Measurements from ENCODE around the gene APMAP. TPM values are rescaled to one million over a fixed set of nuclear protein-coding genes. Genes with fewer than 3 reads are reported as not detected.

APMAP gene
- total and polyA plus RNA-seq, 4 donors: 40.8 to 87.0 (median 62.9) TPM

DNA sequence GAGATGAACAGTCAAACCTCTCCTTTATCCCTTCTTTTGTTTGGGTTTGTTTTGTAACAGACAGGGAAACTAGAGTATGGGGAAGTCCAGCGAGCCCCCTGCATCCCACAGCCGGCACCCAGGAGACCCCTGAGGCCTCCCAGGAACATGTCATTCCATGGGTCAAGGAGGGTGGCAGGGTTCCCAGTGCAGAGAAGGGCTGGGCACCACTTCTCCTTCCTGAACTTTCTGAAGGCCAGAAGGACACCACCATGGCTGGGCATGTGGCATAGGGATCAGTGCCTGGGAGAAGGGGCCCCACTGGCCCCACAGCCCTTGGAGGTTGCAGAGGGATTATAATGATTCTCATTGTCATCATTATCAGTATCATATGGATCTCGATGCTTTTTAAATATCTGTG lies 57.4 kb downstream of the APMAP start:
- Histone ChIP-seq H3K9ac (ENCODE audit: insufficient read depth in 1 of 2, low read length in 2 of 2) (no peak overlapping the region), H3K27ac (ENCODE audit: low read depth in 1 of 2, low read length in 1 of 2) (no peak overlapping the region), H3K4me3 (no peak overlapping the region), H3K4me1 (ENCODE audit: control insufficient read depth in 5 of 5, insufficient read depth in 5 of 5, low read length in 5 of 5) (peaks cover 0 to 4% (median 0%) of the 10 kb centered on the region in 5 donors), H3K36me3 (ENCODE audit: control insufficient read depth in 4 of 4, insufficient read depth in 4 of 4, low read length in 4 of 4) (no peaks in the 10 kb centered on the region), H3K9me3 (ENCODE audit: control insufficient read depth in 4 of 4, insufficient read depth in 3 of 4, low read length in 3 of 4) (peaks cover 0 to 8% (median 0%) of the 10 kb centered on the region in 4 donors), H3K27me3 (ENCODE audit: control insufficient read depth in 3 of 3, insufficient read depth in 3 of 3, low read length in 2 of 3) (no peaks in the 10 kb centered on the region)
- ATAC-seq (ENCODE audit: insufficient read depth, low FRiP score) (no peak), DNase-seq (no peak)
- TF ChIP-seq, protein P1, sequence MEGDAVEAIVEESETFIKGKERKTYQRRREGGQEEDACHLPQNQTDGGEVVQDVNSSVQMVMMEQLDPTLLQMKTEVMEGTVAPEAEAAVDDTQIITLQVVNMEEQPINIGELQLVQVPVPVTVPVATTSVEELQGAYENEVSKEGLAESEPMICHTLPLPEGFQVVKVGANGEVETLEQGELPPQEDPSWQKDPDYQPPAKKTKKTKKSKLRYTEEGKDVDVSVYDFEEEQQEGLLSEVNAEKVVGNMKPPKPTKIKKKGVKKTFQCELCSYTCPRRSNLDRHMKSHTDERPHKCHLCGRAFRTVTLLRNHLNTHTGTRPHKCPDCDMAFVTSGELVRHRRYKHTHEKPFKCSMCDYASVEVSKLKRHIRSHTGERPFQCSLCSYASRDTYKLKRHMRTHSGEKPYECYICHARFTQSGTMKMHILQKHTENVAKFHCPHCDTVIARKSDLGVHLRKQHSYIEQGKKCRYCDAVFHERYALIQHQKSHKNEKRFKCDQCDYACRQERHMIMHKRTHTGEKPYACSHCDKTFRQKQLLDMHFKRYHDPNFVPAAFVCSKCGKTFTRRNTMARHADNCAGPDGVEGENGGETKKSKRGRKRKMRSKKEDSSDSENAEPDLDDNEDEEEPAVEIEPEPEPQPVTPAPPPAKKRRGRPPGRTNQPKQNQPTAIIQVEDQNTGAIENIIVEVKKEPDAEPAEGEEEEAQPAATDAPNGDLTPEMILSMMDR (IDR thresholded peaks at IDR 0.05; ENCODE audit: control extremely low read depth, extremely low read depth): no peak
- 79 to 88% methylated on average over 3 of the region's 3 CpGs for WGBS, 2 donors

DNA sequence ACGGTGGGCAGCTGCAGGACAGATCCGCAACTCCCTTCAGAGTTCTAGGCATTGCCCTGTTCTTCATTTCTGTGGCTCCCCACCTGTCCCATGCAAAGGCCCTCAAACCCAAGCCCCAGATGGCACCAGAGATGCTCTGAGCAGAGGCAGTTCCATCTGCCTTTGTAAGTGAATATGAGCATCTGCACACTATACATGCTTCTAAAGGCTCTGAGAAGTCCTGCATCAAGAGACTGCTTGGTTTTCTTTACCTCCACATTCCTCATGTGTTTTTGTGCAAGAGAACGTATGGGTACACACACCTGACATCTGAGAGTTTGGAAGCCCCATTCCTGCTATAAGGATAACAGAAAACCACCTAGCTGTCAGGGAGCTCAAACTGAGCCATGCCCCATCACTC lies 57.8 kb downstream of the APMAP start:
- WGBS, 2 donors: 84 to 85% methylated on average over 3 of the region's 3 CpGs
- no peaks in the 10 kb centered on the region for H3K27me3 ChIP-seq (ENCODE audit: control insufficient read depth in 3 of 3, insufficient read depth in 3 of 3, low read length in 2 of 3)
- no peak for ATAC-seq (ENCODE audit: insufficient read depth, low FRiP score)
- TF ChIP-seq, protein P1 (IDR thresholded peaks at IDR 0.05; ENCODE audit: control extremely low read depth, extremely low read depth): no peak
- no peak overlapping the region for H3K9ac ChIP-seq (ENCODE audit: insufficient read depth in 1 of 2, low read length in 2 of 2)
- H3K4me1 ChIP-seq (ENCODE audit: control insufficient read depth in 5 of 5, insufficient read depth in 5 of 5, low read length in 5 of 5): peaks cover 0 to 4% (median 0%) of the 10 kb centered on the region in 5 donors
- peaks cover 0 to 8% (median 0%) of the 10 kb centered on the region in 4 donors for H3K9me3 ChIP-seq (ENCODE audit: control insufficient read depth in 4 of 4, insufficient read depth in 3 of 4, low read length in 3 of 4)
- H3K36me3 ChIP-seq (ENCODE audit: control insufficient read depth in 4 of 4, insufficient read depth in 4 of 4, low read length in 4 of 4): no peaks in the 10 kb centered on the region
- no peak for DNase-seq
- no peak overlapping the region for H3K27ac ChIP-seq (ENCODE audit: low read depth in 1 of 2, low read length in 1 of 2)
- H3K4me3 ChIP-seq: no peak overlapping the region

DNA sequence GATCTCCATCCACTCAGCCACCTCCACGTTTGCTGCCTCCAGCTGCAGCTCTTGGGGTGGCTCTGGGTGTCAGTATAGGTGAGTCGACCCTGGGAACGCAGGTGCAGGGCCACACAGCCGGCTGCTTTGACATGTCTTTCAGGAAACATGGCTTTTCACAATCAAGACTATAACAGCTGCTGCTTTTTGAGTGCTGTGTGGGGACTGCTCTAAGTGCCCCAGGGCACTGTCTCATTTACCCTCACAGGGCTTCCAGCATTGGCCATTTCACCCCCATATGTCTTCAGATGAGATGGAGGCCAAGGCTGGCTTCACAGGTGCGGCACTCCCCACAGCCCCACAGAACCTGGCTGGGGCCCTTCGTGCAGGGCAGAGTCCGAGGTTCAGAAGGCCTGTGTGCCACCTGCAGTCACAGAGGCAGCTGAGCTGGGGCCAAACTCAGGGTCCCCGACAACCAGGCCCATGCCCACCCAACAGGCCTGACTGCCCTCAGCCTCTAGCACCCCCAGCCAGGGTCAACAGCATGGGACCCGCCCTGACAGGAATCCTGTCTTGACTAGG lies 58.4 kb downstream of the APMAP start:
- DNase-seq: no peak
- TF ChIP-seq, protein P1 (IDR thresholded peaks at IDR 0.05; ENCODE audit: control extremely low read depth, extremely low read depth): no peak
- Histone ChIP-seq H3K36me3 (ENCODE audit: control insufficient read depth in 4 of 4, insufficient read depth in 4 of 4, low read length in 4 of 4) (no peaks in the 10 kb centered on the region), H3K9me3 (ENCODE audit: control insufficient read depth in 4 of 4, insufficient read depth in 3 of 4, low read length in 3 of 4) (peaks cover 0 to 8% (median 0%) of the 10 kb centered on the region in 4 donors), H3K4me3 (no peak overlapping the region), H3K27me3 (ENCODE audit: control insufficient read depth in 3 of 3, insufficient read depth in 3 of 3, low read length in 2 of 3) (no peaks in the 10 kb centered on the region), H3K27ac (ENCODE audit: low read depth in 1 of 2, low read length in 1 of 2) (no peak overlapping the region), H3K4me1 (ENCODE audit: control insufficient read depth in 5 of 5, insufficient read depth in 5 of 5, low read length in 5 of 5) (peaks cover 0 to 4% (median 0%) of the 10 kb centered on the region in 5 donors), H3K9ac (ENCODE audit: insufficient read depth in 1 of 2, low read length in 2 of 2) (no peak overlapping the region)
- WGBS, 2 donors: 86% methylated on average over 9 of the region's 9 CpGs
- no peak for ATAC-seq (ENCODE audit: insufficient read depth, low FRiP score)

Measured in lung (tissue), 12 donors.